BLaER1 treated with 17β-estradiol and CSF1 and Interleukin-3, amounts not matched to agents 10 nM and 100 nM (cell line): ENCODE measurements around the gene LCLAT1.

Experiments
- H3K27ac ChIP-seq, 11 experiments: shearing (Covaris generic); formaldehyde crosslinking; 2 replicates each; pipeline ENCODE4 v1.8.1; 2022
- H3K27me3 ChIP-seq, 11 experiments: shearing (Covaris generic); formaldehyde crosslinking; 2 replicates each; pipeline ENCODE4 v1.8.1; 2022
- H3K36me3 ChIP-seq, 11 experiments: shearing (Covaris generic); formaldehyde crosslinking; 2 replicates each; pipeline ENCODE4 v1.8.1; 2022
- H3K4me1 ChIP-seq, 10 experiments: shearing (Covaris generic); formaldehyde crosslinking; 2 replicates each; pipeline ENCODE4 v1.8.1; 2022
- H3K4me2 ChIP-seq, 11 experiments: shearing (Covaris generic); formaldehyde crosslinking; 2 replicates each; pipeline ENCODE4 v1.8.1; 2022
- H3K4me3 ChIP-seq, 10 experiments: shearing (Covaris generic); formaldehyde crosslinking; 2 replicates each; pipeline ENCODE4 v1.8.1; 2022
- H3K9ac ChIP-seq, 11 experiments: shearing (Covaris generic); formaldehyde crosslinking; 2 replicates each; pipeline ENCODE4 v1.8.1; 2022
- H3K9me3 ChIP-seq, 11 experiments: shearing (Covaris generic); formaldehyde crosslinking; replicated peaks in 1 of 11; 2 replicates each; pipeline ENCODE4 v1.8.1; 2022
- H4K20me1 ChIP-seq, 11 experiments: shearing (Covaris generic); formaldehyde crosslinking; 2 replicates each; pipeline ENCODE4 v1.8.1; 2022
- Cebpa-rat ChIP-seq, 11 experiments: shearing (Covaris generic); IDR thresholded peaks; 2 replicates each; pipeline ENCODE4 v1.8.1; 2022

Gene LCLAT1

GRCh38 chr2:30584116-30584515 lies 137.1 kb downstream of the LCLAT1 start:
- peaks cover 0 to 19% (median 9%) of the 10 kb centered on the region in 11 experiments; a peak in 8 of 22 replicates for H3K36me3 ChIP-seq
- TF ChIP-seq Cebpa-rat (IDR thresholded peaks at IDR 0.05): no peak
- no peaks in the 10 kb centered on the region for H4K20me1 ChIP-seq
- peak overlapping the region in 5 of 11 experiments; percentile 11 to 44 (median 23); a peak in 7 of 22 replicates for H3K27ac ChIP-seq
- H3K4me3 ChIP-seq: peak overlapping the region in 1 of 10 experiments; percentile 9; a peak in 1 of 20 replicates
- peaks cover 11 to 44% (median 36%) of the 10 kb centered on the region in 10 experiments for H3K4me1 ChIP-seq
- H3K4me2 ChIP-seq: peak overlapping the region; percentile 23 to 74 (median 59)
- no peaks in the 10 kb centered on the region for H3K27me3 ChIP-seq
- H3K9me3 ChIP-seq: peaks cover 0 to 11% (median 4%) of the 10 kb centered on the region in 11 experiments; a peak in 8 of 22 replicates
- H3K9ac ChIP-seq: no peak overlapping the region

- no peak for TF ChIP-seq Cebpa-rat (IDR thresholded peaks at IDR 0.05)
- peaks cover 7 to 34% (median 24%) of the 10 kb centered on the region in 10 experiments for H3K4me1 ChIP-seq
Measured at GRCh38 chr2:30588994-30589393, 141.9 kb downstream of the LCLAT1 start.

DNA sequence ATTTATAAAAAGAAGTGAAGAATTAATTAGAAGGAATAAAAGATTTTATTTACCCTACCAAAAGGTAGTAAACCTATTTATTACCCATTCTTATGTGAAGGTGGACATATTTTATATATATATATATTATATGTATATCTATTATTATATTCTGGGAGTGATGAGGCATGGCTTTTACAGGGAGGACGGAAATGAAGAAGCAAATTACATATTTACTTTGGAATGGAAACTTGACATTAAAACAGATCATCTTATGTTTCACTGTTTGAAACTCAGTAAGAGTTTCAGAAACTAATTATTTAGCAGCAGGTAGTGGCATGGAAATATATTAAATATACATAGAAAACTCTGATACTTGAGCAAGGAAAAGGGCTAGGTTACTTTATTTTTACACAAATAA lies 143.4 kb downstream of the LCLAT1 start:
- Histone ChIP-seq H3K9ac (no peak overlapping the region), H3K4me3 (no peak overlapping the region), H3K4me2 (no peak overlapping the region), H3K9me3 (peaks cover 0 to 10% (median 4%) of the 10 kb centered on the region in 11 experiments; a peak in 10 of 22 replicates), H4K20me1 (no peaks in the 10 kb centered on the region), H3K4me1 (peaks cover 0 to 20% (median 14%) of the 10 kb centered on the region in 10 experiments; a peak in 14 of 20 replicates), H3K27ac (no peak overlapping the region), H3K36me3 (peaks cover 0 to 35% (median 9%) of the 10 kb centered on the region in 11 experiments; a peak in 11 of 22 replicates), H3K27me3 (no peaks in the 10 kb centered on the region)
- no peak for TF ChIP-seq Cebpa-rat (IDR thresholded peaks at IDR 0.05)

More at GRCh38 chr2:30588994-30589393, 141.9 kb downstream of the LCLAT1 start:
- Histone ChIP-seq H3K36me3 (peaks cover 0 to 35% (median 9%) of the 10 kb centered on the region in 11 experiments; a peak in 10 of 22 replicates), H3K9me3 (peaks cover 0 to 11% (median 4%) of the 10 kb centered on the region in 11 experiments; a peak in 8 of 22 replicates), H4K20me1 (no peaks in the 10 kb centered on the region), H3K27ac (no peak overlapping the region), H3K27me3 (no peaks in the 10 kb centered on the region), H3K4me3 (no peak overlapping the region), H3K4me2 (no peak overlapping the region), H3K9ac (no peak overlapping the region)

- Histone ChIP-seq H4K20me1 (no peaks in the 10 kb centered on the region), H3K36me3 (peaks cover 0 to 34% (median 7%) of the 10 kb centered on the region in 11 experiments; a peak in 8 of 22 replicates), H3K9ac (no peak overlapping the region), H3K4me1 (peaks cover 0 to 19% (median 14%) of the 10 kb centered on the region in 10 experiments; a peak in 14 of 20 replicates), H3K4me3 (no peak overlapping the region), H3K9me3 (peaks cover 0 to 12% (median 4%) of the 10 kb centered on the region in 11 experiments; a peak in 9 of 22 replicates), H3K27me3 (no peaks in the 10 kb centered on the region), H3K4me2 (no peak overlapping the region), H3K27ac (no peak overlapping the region)
- TF ChIP-seq Cebpa-rat (IDR thresholded peaks at IDR 0.05): no peak
Measured at GRCh38 chr2:30591186-30591585, 144.1 kb downstream of the LCLAT1 start.

DNA sequence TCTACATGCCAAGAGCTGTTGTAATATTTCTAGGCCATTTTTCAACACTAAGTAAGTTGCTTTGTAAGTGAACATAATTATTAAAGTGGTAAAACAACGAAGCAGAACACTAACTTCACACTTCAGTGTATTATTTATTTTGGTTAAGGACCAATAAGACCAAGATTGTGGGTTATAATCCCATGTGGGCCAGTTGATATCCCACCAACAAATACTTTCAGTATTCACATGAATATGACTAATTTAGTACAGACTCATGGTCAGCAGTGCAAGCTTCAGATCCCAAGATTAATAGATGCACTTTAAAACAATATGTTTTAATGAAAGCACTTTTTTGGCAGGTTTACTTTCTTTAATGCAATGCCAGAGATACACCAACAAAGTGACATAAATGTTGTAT lies 154.3 kb downstream of the LCLAT1 start:
- Histone ChIP-seq H3K9ac (no peak overlapping the region), H3K9me3 (peaks cover 29 to 40% (median 35%) of the 10 kb centered on the region in 11 experiments), H3K4me2 (no peak overlapping the region), H3K36me3 (peaks cover 5 to 43% (median 21%) of the 10 kb centered on the region in 11 experiments; a peak in 17 of 22 replicates), H3K27ac (no peak overlapping the region), H4K20me1 (no peaks in the 10 kb centered on the region), H3K4me1 (no peaks in the 10 kb centered on the region), H3K4me3 (no peak overlapping the region), H3K27me3 (no peaks in the 10 kb centered on the region)
- no peak for TF ChIP-seq Cebpa-rat (IDR thresholded peaks at IDR 0.05)

DNA sequence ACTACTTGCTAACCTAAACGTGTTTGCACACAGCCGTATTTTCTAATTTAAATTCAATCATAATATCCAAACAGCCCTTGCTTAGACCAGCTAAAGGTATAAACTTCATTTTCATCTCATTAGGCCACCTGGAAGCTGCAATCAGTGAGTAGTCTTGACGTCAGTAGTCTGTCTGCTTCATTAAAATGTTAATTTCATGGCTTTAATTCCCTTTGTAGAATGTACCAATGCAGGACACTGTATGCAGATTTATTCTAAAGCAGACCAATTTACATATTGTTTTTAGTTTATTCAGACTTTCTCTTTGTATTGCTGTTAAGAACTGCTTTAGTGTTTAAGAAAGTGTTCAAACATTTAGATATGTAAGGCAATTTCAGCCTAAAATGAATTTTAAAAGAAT lies 158.2 kb downstream of the LCLAT1 start:
- Histone ChIP-seq H3K36me3 (peaks cover 0 to 23% (median 9%) of the 10 kb centered on the region in 11 experiments; a peak in 13 of 22 replicates), H3K4me2 (no peak overlapping the region), H3K9me3 (peaks cover under 1 to 11% (median 6%) of the 10 kb centered on the region in 11 experiments; a peak in 17 of 22 replicates), H3K4me1 (no peaks in the 10 kb centered on the region), H3K9ac (no peak overlapping the region), H3K4me3 (no peak overlapping the region), H3K27ac (no peak overlapping the region), H3K27me3 (no peaks in the 10 kb centered on the region), H4K20me1 (no peaks in the 10 kb centered on the region)
- no peak for TF ChIP-seq Cebpa-rat (IDR thresholded peaks at IDR 0.05)

- H3K4me3 ChIP-seq: no peak overlapping the region
- H3K9ac ChIP-seq: no peak overlapping the region
- TF ChIP-seq Cebpa-rat (IDR thresholded peaks at IDR 0.05): no peak
- H3K27ac ChIP-seq: no peak overlapping the region
- H4K20me1 ChIP-seq: no peaks in the 10 kb centered on the region
- no peak overlapping the region for H3K4me2 ChIP-seq
- H3K4me1 ChIP-seq: peaks cover 21 to 28% (median 25%) of the 10 kb centered on the region in 10 experiments
- H3K36me3 ChIP-seq: peaks cover 0 to 16% (median 7%) of the 10 kb centered on the region in 11 experiments; a peak in 6 of 22 replicates
- H3K9me3 ChIP-seq: peaks cover 0 to 6% (median 0%) of the 10 kb centered on the region in 11 experiments; a peak in 2 of 22 replicates
- no peaks in the 10 kb centered on the region for H3K27me3 ChIP-seq
Measured at GRCh38 chr2:30608643-30609042, 161.6 kb downstream of the LCLAT1 start.

GRCh38 chr2:30611583-30611982 lies 164.5 kb downstream of the LCLAT1 start:
- Histone ChIP-seq H3K27ac (peak overlapping the region in 1 of 11 experiments; percentile 2; a peak in 1 of 22 replicates), H3K4me1 (peaks cover 21 to 28% (median 25%) of the 10 kb centered on the region in 10 experiments), H3K9ac (no peak overlapping the region), H3K9me3 (peaks cover 0 to 3% (median 0%) of the 10 kb centered on the region in 11 experiments; a peak in 1 of 22 replicates), H3K36me3 (peaks cover 0 to 9% (median 0%) of the 10 kb centered on the region in 11 experiments; a peak in 2 of 22 replicates), H3K4me2 (peak overlapping the region; percentile 44 to 85 (median 61); a peak in 21 of 22 replicates), H3K27me3 (no peaks in the 10 kb centered on the region), H4K20me1 (no peaks in the 10 kb centered on the region), H3K4me3 (no peak overlapping the region)
- TF ChIP-seq Cebpa-rat (IDR thresholded peaks at IDR 0.05): no peak

DNA sequence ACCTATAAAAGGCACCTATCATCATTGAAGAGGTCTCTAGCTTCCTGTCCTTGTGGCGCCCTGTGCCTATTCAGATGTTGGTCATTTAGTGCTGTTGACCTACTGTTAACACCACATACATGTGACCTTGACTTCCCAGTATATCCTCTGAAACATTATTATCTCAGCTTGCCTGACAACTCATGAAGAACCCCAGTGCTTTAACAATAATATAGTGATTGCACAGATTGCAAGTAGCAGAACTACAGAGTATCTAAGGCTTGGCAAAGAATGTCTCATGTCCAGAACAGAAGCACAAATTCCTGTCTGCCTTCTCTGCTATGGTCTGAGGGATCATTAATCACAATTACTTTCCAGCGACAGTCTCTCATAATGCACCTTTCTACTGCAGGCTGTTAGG lies 165.3 kb downstream of the LCLAT1 start:
- Histone ChIP-seq H4K20me1 (no peaks in the 10 kb centered on the region), H3K9me3 (no peaks in the 10 kb centered on the region), H3K27me3 (no peaks in the 10 kb centered on the region), H3K4me1 (peaks cover 21 to 28% (median 25%) of the 10 kb centered on the region in 10 experiments), H3K36me3 (peaks cover 0 to 9% (median 0%) of the 10 kb centered on the region in 11 experiments; a peak in 2 of 22 replicates), H3K9ac (peak overlapping the region in 2 of 11 experiments; percentile 0 to 6; a peak in 1 of 22 replicates), H3K4me2 (peak overlapping the region; percentile 44 to 85 (median 61)), H3K4me3 (no peak overlapping the region), H3K27ac (no peak overlapping the region)
- no peak for TF ChIP-seq Cebpa-rat (IDR thresholded peaks at IDR 0.05)
